Sigmoid colon (tissue), 3 donors: Measurements from ENCODE around the gene CHRNE.

Experiments
- POLR2A ChIP-seq, 2 donors: fragments of 450-650 bp; IDR thresholded peaks; one replicate each; pipeline ENCODE4 v1.6.1; 2016; ENCODE audit warnings: antibody characterized with exemption in 2 of 2, mild to moderate bottlenecking in 2 of 2, moderate library complexity in 2 of 2
- TF ChIP-seq, protein P1 (sequence below), 4 experiments: fragments of 450-650 bp in 3 of 4; fragments of 200-600 bp in 1 of 4; IDR thresholded peaks; one replicate each; pipeline ENCODE4 v1.5.1; 2016 to 2019; ENCODE audit warnings: antibody characterized with exemption in 4 of 4, mild to moderate bottlenecking in 3 of 4, moderate library complexity in 2 of 4

DNA sequence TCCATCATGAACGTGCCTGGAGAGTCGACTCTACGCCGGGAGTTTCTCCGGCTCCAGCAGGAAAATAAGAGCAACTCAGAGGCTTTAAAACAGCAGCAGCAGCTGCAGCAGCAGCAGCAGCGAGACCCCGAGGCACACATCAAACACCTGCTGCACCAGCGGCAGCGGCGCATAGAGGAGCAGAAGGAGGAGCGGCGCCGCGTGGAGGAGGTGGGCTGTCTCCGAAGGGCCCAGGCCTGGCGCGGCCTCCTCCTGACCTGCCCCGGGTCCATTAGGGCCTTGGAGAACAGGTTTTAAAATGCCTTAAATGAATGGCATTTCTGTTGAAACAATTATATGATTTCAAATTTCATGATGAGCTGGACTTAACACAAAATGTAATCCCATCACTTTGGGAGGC is 15.3 kb downstream of the CHRNE start:
- TF ChIP-seq, protein P1, sequence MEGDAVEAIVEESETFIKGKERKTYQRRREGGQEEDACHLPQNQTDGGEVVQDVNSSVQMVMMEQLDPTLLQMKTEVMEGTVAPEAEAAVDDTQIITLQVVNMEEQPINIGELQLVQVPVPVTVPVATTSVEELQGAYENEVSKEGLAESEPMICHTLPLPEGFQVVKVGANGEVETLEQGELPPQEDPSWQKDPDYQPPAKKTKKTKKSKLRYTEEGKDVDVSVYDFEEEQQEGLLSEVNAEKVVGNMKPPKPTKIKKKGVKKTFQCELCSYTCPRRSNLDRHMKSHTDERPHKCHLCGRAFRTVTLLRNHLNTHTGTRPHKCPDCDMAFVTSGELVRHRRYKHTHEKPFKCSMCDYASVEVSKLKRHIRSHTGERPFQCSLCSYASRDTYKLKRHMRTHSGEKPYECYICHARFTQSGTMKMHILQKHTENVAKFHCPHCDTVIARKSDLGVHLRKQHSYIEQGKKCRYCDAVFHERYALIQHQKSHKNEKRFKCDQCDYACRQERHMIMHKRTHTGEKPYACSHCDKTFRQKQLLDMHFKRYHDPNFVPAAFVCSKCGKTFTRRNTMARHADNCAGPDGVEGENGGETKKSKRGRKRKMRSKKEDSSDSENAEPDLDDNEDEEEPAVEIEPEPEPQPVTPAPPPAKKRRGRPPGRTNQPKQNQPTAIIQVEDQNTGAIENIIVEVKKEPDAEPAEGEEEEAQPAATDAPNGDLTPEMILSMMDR (IDR thresholded peaks at IDR 0.05), result no peak
- TF ChIP-seq POLR2A (IDR thresholded peaks at IDR 0.05), result no peak
